Mesenteric fat pad (tissue), 1 donor: ENCODE measurements around the gene TNIK. TPM values are rescaled to one million over a fixed set of nuclear protein-coding genes. Genes with fewer than 3 reads are reported as not detected.

Experiments used
- DNase-seq: peaks from one replicate; pipeline ENCODE4 v3.0.0-alpha.2; 2020; ENCODE audit warnings: low spot score
- total RNA-seq: library from RNA; stranded (reverse); fragmentation: NEBNext Ultra II Directional; extraction: Animal tissue kit (Norgen Biotek cat#: 25700); gene quantifications from one replicate; pipeline ENCODE4 v1.2.1, GENCODE V29; 2021
- donor health status: DM: yes; HTN: yes; CAD: no.

Gene TNIK
- total RNA-seq, 1 donor from 2014 or later, result 3.7 TPM

DNA sequence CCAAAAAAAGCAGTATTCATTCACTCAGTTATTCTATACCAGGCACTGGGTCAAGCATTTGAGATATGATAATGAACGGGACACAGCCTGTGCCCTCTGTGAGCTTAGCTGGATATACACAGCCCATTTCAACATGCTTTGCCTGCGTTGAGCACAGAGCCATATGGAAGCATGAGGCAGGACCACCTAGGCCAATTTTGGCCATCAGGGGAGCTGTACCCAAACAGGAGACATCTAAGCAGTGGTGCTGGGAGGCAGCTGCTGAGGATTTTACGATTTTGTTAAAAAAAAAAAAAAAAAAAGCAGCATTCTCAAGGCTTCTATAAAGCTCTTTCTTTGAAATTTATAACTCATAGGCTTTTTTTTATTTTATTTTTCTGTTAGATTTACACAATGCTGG, 346.5 kb downstream of the TNIK start:
- DNase-seq, result no peak

DNA sequence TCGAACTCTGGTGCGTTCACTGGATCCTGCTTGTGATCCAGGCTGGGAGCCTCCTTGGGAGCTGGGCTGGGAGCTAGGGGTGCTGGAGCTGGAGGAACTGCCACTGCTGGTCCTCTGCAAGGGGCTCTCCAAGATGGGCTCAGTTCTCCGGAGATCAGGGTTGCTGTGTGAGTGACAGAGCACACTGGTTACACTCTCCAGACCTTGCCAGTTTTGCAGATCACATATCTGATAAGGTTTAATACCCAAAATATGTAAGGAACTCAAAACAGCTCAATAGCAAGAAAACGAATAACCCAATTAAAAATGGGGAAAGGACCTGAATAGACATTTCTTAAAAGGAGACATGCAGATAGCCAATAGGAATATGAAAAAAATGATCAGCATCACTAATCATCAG, 349.5 kb downstream of the TNIK start:
- DNase-seq, result no peak

DNA sequence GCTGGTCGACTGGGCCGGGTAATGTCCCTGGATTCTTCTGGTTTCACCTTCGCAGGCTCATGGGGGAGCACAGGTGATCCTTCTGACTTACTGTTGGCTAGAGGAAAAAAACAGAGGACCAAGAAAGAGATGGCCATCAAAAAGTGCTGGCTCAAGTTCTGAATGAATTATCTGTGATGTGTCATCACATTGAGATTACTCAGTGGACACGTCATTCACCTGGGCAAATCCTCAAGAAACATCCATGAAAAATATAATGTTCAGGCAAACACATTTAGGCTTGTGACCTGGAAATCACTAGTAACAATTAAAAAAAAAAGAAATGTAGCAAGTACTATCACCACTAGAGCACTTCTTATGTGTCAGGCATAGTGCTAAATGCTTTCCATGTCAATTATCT, 352.1 kb downstream of the TNIK start:
- no peak for DNase-seq

DNA sequence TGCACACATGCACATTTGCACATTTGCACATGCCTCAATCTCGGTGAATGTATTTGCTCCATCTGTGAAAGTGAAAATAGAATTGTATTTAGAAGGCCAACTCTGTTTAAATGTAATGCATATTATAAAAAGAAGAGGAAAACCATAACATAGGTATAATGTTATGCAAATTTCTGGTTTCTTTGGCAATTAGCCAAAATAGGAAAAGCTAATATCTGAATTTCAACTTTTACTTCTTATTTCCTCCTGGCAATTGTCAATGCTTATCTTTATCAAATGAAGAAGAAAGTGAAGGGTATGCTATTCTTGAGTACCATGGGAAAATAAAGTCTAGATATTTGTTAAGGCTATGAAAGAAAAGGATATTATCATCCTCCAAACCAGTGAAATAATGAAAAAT, 357.0 kb downstream of the TNIK start:
- DNase-seq, result no peak

- no peak for DNase-seq
Measured at GRCh38 chr3:171101982-171102641, 358.1 kb downstream of the TNIK start.

DNA sequence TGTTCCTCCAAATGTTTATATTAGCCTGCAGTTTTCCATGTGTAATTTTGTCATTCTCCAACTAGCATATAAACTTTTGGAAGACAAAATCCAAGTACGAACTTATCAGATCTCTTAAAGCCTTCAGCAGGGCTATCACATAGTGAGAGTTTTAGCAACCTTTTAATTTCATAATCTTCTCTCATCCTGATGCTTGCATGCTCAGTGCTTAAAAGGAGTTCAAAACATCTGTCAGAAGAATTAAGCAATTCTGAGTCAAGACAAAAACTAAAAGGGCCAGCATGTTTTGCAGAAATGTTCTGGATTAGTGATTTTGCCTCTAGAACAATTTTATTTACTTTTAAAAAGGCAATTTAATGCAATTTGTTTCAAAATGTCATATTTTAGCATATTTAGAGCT, 360.3 kb downstream of the TNIK start:
- DNase-seq, result no peak

DNA sequence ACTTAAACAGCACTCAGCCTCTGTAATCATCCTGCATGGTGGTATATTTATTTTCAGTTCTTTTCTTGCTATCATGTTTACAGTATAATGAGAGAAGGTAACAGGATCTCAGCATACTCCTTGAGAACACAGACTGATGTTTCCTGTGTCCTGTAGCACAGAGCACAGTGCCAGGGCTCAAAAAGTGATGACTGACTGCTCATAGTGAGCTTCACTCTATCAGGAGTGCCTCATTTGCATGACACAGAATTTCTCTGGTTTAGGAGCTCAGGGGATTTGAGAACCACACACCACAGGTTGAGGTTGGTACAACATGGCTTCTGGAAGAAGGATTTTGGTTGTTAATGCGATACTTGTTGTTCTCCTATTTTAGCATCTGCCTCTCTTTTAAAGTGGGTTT, 365.1 kb downstream of the TNIK start:
- no peak for DNase-seq

DNA sequence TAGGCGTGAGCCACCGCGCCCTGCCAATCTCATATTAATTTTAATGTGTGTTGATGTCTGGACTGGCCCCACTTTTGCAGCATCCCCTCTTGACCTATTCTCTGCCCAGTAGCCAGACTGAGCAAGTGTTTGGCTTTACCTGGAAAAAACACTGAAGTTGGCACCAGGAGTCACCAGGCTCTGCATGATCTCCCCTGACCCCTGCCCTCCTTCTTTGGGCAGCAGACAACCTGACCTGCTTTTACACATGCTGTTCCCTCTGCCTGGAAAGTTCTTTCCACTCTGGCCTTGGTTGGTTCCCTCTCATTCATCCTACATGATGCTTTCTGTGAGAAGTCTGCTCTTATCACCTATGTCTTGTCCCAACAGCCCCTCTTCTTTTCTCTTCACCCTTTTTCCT, 365.8 kb downstream of the TNIK start:
- DNase-seq, result no peak

- no peak for DNase-seq
Measured at GRCh38 chr3:171093462-171093861, 366.7 kb downstream of the TNIK start.

- DNase-seq, result no peak
Measured at GRCh38 chr3:171092467-171092911, 367.7 kb downstream of the TNIK start.

DNA sequence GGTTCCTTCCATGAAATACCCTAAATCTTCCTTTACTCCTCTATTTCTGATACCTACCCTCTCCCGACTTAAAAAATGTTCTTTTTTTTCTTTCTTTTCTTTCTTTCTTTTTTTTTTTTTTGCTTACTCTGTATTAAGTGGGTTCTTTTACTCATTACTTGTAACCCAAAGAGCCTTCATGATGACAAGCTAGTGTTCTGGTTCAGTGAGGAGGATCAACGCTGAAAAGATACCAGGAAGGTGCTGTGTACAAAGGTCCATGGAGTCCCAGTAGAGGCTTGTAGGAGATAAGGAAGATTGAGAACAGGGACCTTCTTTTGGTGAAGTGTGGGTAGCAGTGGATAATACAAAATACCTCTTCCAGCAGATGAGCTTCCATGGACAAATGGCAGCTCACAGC, 369.9 kb downstream of the TNIK start:
- DNase-seq, result no peak

DNA sequence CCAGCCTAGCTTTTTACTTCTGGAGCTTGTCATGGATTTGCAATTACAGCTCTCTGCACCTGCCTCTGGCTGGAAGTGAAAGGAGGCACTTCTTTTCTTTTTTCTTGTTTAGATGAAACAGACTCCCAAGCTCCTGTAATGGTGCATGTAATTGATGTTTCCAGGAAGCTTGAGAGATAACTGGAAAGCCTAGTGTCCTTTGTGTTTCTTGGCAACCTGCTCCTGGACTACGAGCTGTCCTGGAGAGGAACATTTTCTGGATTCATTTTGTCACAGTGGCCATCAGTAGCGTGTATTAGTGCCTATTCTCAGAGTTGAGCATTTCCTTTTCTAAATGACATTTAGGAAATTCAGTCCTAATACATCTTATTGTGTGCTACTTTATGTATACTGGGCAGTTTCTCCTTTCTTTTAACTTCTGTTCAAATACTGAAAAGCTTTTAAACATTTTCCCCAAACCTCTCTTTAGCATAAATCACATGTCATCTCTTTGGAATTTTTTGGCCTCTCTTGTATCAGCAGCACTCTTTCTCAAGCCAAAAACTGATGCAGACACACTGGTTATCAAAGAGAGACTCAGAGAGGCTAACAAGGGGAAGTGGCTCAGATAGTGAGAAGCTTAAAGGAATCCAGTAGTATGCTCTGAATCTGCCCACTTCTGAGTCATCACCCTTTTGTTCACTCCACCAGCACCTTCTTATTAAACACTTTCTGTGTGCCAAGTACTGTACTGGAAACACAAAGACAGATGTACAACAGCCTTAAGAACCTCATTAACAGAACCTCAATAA, 371.0 kb downstream of the TNIK start:
- DNase-seq, result no peak

GRCh38 chr3:171088496-171088895, 371.7 kb downstream of the TNIK start:
- no peak for DNase-seq

DNA sequence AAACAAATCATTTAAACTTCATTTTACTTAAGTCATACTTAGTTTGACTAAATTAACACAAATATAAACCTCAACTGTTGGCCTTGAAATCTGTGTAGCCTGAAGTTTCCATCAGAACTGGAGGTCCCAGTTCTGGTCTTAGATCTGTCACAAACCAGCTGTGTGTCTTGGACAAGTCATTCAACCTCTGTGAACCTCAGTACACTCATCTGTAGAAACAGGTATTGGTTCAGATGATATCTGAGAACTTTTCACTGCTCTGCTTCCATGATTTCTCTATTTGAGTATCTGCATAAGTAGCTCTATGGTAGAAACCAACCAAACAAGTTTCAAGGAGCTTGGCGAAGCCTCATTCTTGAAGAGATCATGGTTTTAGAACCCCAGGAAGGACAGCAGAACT, 373.3 kb downstream of the TNIK start:
- no peak for DNase-seq

GRCh38 chr3:171077261-171077660, 382.9 kb downstream of the TNIK start:
- DNase-seq, result no peak

DNA sequence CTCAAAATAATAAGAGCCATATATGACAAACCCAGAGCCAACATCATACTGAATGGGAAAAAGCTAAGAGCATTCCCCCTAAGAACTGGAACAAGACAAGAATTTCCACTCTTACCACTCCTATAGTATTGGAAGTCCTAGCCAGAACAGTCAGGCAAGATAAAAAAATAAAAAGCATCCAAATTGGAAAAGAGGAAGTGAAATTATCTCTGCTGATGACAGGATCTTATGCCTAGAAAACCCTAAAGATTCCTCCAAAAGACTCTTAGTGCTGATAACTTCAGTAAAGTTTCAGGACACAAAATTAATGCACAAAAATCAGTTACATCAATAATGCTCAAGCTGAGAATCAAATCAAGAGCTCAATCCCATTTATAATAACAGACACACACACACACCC, 387.8 kb downstream of the TNIK start:
- DNase-seq, result no peak

DNA sequence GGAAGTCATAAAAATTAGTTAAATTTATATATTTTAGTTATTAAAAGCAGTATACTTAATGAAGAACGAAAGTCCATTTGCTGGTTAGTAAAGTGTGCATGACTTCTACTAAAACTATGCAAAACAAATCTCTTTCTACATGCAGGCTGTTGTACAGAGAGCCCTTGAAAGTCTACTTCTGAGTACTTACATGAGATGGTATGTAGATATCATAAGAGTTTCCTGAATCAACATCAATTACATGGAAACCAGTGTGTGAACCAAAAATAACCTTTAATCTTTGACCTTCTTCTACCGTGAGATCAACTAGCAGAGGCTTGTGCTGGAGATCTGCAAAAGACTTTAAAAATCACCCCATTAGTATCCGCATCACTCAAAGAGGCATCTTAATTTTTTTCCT, 391.5 kb downstream of the TNIK start:
- DNase-seq, result no peak

GRCh38 chr3:171066206-171066605, 394.0 kb downstream of the TNIK start:
- DNase-seq, result no peak

DNA sequence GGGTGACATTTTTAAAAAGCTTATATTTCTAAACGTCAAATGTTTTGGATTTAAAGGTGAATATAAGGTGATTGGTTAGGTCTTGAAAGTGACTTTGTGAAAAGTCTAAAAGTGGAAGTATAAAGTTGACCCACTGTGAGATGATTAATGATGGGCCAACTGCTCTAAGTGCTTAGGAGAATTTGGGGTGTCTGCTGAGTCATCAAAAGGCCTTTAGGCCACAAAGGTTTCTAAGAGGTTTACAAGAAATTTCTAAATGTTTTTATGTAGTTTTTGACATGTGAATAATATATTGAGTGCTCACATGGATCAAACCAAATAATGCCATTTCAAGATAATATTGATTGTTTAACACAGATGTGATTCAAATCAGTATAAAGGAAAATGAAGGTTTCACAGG, 394.5 kb downstream of the TNIK start:
- DNase-seq, result no peak

GRCh38 chr3:171064461-171064860, 395.7 kb downstream of the TNIK start:
- DNase-seq, result no peak

DNA sequence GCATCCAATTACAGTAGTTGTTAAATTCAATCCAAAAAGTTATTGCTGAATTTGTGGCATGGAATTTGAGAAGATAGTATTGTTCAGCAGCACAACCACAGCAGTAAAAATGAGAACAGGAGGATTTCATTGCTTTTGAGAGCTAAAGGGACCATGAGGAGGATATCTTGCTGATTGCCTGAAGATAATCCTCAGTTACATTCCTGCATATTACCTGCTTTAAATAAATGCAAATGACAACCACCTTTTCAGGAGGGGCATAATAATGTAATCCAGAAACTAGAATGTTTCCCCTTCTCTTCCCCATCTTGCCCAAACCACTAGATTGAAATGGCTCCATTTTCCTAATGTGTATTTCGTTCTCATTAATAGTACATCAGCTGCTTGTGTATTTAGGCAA, 398.5 kb downstream of the TNIK start:
- no peak for DNase-seq

GRCh38 chr3:171059978-171060377, 400.2 kb downstream of the TNIK start:
- DNase-seq, result no peak
